ENCODE results near the gene RBM11. TPM values are rescaled to one million over a fixed set of nuclear protein-coding genes. Genes with fewer than 3 reads are reported as not detected.

RBM11 gene
- total RNA-seq, 1 donor from 2014 or later = 4.9 TPM

DNA sequence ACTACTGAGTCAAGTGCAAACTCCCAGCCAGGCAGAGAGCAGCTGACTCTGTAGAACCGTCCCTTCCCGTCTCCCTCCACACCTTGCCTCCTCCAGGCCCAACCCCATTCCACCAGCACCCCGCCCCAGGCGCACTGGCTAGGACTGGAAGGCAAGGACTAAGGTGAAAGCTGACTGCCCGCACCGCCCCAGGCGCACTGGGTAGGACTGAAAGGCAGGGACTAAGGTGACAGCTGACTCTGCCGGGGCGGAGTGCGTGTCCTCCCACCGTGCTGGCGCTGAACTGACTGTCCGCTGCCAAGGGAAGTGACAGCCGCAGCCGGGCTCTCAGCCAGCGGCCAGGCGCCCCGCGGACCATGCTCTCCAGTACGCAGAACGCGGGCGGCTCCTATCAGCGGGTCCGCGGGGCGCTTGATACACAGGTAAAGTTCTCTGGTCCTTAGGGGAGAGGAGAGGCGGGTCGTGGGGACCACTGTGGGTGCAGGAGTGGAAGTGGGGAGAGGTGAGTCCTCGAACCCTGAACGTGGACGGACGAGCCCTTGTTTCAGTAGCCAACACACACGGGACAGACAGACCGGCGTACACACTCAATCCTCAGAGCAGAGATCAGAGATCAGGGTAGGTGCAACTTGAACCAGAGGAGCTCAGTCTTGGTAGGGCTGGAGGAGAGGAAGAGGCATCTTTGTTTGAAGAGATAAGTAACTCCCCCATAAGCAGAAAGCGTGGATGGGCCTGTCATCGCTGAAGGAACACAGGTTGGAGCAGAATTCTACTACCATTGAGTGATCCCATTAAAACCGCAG, 58.0 kb downstream of the RBM11 start:
- peak overlapping the region; percentile 47 for H3K4me3 Mint-ChIP-seq (ENCODE audit: low read depth)
- no peaks in the 10 kb centered on the region for H3K9me3 Mint-ChIP-seq (ENCODE audit: low read depth)
- H3K27me3 Mint-ChIP-seq = peaks cover 28% of the 10 kb centered on the region
- DNase-seq (ENCODE audit: low spot score, unreplicated experiment) = no peak
- H3K27ac Mint-ChIP-seq = no peak overlapping the region
- no peaks in the 10 kb centered on the region for H3K4me1 Mint-ChIP-seq (ENCODE audit: low read depth)
- TF ChIP-seq, protein P1, sequence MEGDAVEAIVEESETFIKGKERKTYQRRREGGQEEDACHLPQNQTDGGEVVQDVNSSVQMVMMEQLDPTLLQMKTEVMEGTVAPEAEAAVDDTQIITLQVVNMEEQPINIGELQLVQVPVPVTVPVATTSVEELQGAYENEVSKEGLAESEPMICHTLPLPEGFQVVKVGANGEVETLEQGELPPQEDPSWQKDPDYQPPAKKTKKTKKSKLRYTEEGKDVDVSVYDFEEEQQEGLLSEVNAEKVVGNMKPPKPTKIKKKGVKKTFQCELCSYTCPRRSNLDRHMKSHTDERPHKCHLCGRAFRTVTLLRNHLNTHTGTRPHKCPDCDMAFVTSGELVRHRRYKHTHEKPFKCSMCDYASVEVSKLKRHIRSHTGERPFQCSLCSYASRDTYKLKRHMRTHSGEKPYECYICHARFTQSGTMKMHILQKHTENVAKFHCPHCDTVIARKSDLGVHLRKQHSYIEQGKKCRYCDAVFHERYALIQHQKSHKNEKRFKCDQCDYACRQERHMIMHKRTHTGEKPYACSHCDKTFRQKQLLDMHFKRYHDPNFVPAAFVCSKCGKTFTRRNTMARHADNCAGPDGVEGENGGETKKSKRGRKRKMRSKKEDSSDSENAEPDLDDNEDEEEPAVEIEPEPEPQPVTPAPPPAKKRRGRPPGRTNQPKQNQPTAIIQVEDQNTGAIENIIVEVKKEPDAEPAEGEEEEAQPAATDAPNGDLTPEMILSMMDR (IDR thresholded peaks at IDR 0.05; ENCODE audit: unreplicated experiment) = no peak
- H3K36me3 Mint-ChIP-seq (ENCODE audit: insufficient read depth) = no peaks in the 10 kb centered on the region

DNA sequence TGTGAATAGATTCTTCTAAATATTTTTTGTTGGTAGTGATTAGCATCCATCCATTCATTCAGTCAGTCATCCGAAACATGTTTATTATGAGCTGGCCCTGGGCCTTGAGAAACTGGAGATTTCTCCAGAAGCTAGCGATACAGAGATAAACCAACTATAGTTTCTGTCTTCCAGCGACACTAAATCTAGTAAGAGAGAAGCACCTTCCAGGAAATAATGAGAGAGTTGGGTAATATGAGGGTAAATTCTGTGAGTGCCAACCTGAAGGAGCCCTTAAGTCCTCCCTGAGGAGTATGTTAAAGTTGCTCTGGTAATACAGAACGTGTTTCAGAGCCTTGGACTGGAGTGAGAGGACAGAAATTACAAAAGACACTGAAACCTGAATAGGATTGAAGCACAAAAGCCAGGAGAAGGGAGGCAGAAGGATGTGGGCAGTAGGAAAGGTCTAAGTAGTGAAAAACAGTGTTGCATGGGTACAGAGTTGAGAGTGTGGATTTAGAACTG, 59.8 kb downstream of the RBM11 start:
- Mint-ChIP-seq H3K9me3 (ENCODE audit: low read depth) (no peaks in the 10 kb centered on the region), H3K36me3 (ENCODE audit: insufficient read depth) (no peaks in the 10 kb centered on the region), H3K27ac (no peak overlapping the region), H3K4me3 (ENCODE audit: low read depth) (no peak overlapping the region), H3K4me1 (ENCODE audit: low read depth) (peaks cover 2% of the 10 kb centered on the region), H3K27me3 (peaks cover 33% of the 10 kb centered on the region)
- DNase-seq (ENCODE audit: low spot score, unreplicated experiment) = no peak
- TF ChIP-seq, protein P1 (IDR thresholded peaks at IDR 0.05; ENCODE audit: unreplicated experiment) = no peak

Other genes with a start within 250 kb of the RBM11 start
- gene LIPI, start 5.2 kb upstream of the RBM11 start, total RNA-seq = not detected in 2 replicates
- 44.4 and 45.7 TPM in 2 replicates for gene HSPA13, start 167.0 kb downstream of the RBM11 start, total RNA-seq

All from progenitor cell of endocrine pancreas (in vitro differentiated cells).